Measurements from ENCODE around the gene TKT.

DNA sequence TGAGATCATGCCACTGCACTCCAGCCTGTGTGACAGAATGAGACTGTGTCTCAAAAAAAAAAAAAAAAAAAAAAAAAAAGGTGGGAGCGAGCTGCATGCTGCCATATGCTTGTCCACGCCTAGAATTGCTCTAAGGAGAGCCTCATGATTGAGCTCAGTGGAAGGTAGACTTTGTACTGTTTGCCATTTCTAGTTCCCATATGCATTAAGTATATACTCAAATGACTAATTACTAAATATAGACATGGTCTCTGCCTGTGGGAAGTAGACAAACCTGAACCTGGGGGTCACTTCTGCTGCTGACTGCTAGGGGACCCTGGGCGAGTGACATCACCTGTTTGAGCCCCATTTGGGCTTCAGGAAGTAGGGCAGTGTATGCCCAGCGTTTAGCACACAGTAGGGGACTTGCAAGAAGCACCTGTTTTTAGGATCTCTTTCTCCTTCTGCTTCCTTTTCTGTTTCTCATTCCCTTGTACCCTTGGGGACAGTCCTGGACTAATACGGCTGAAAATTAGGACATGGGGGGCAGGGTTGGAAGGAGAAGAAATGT, 67.6 kb downstream of the TKT start:
- TF ChIP-seq, protein P1, sequence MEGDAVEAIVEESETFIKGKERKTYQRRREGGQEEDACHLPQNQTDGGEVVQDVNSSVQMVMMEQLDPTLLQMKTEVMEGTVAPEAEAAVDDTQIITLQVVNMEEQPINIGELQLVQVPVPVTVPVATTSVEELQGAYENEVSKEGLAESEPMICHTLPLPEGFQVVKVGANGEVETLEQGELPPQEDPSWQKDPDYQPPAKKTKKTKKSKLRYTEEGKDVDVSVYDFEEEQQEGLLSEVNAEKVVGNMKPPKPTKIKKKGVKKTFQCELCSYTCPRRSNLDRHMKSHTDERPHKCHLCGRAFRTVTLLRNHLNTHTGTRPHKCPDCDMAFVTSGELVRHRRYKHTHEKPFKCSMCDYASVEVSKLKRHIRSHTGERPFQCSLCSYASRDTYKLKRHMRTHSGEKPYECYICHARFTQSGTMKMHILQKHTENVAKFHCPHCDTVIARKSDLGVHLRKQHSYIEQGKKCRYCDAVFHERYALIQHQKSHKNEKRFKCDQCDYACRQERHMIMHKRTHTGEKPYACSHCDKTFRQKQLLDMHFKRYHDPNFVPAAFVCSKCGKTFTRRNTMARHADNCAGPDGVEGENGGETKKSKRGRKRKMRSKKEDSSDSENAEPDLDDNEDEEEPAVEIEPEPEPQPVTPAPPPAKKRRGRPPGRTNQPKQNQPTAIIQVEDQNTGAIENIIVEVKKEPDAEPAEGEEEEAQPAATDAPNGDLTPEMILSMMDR (IDR thresholded peaks at IDR 0.05), result no peak
- TF ChIP-seq POLR2AphosphoS5 (IDR thresholded peaks at IDR 0.05) (no peak), EP300 (IDR thresholded peaks at IDR 0.05) (no peak), POLR2A (IDR thresholded peaks at IDR 0.05) (no peak)

All from upper lobe of left lung (tissue), 4 donors.